Pancreas (tissue), 10 donors: ENCODE results near the gene HECTD1. TPM values are rescaled to one million over a fixed set of nuclear protein-coding genes. Genes with fewer than 3 reads are reported as not detected.
A peak's percentile ranks its signal among the peaks of the same experiment; 100 is the strongest.

ENCODE experiments used
- ATAC-seq, 4 donors: fragments of 200-7000 bp; cut with Tn5 transposase; one replicate each; pipeline versions ENCODE4 v1.8.0 to v1.9.1; 2020; ENCODE audit warnings: mild to moderate bottlenecking in 4 of 4, moderate library complexity in 4 of 4
- DNase-seq, 6 donors: peaks; one replicate each; pipeline ENCODE4 v3.0.0-alpha.2; 2020
- FAIRE-seq: peaks from 2 replicates; lab custom pipeline; 2012; peaks lifted over from hg19 to GRCh38; lab: Jason Lieb, UNC
- H3K27ac ChIP-seq, 4 donors: fragments of 200-600 bp; sonication (generic); 1 replicate in 3 of 4; 2 replicates in 1 of 4; pipeline versions ENCODE4 v1.5.0 to v1.8.0; 2020
- H3K27me3 ChIP-seq, 4 donors: fragments of 200-600 bp; one replicate each; pipeline ENCODE4 v1.8.0; 2021
- H3K36me3 ChIP-seq, 3 donors: fragments of 200-600 bp; sonication (generic) in 1 of 3; one replicate each; pipeline versions ENCODE4 v1.5.0 to v1.8.0; 2020 to 2021
- H3K4me1 ChIP-seq, 3 donors: fragments of 200-600 bp; one replicate each; pipeline ENCODE4 v1.8.0; 2021
- H3K4me3 ChIP-seq, 4 donors: fragments of 200-600 bp; sonication (generic) in 2 of 4; one replicate each; pipeline versions ENCODE4 v1.5.0 to v1.8.0; 2020 to 2021
- H3K9me3 ChIP-seq, 4 donors: fragments of 200-600 bp; one replicate each; pipeline ENCODE4 v1.8.0; 2021
- CTCF ChIP-seq, 4 donors: fragments of 200-600 bp; sonication (generic) in 3 of 4; IDR thresholded peaks; one replicate each; pipeline versions ENCODE4 v1.5.0 to v1.8.0; 2021; ENCODE audit warnings: antibody characterized with exemption in 4 of 4
- WGBS, 2 donors: extraction: QIAGEN DNeasy Blood & Tissue Kit; methylation state at CpG; one replicate each; pipeline ENCODE4 v1.1.7; 2013; 5-methylcytosine and 5-hydroxymethylcytosine counted together
- intact Hi-C, 3 donors: fragments of 100-400 bp; cut with DNase I; formaldehyde crosslinking; loops; one replicate each; pipeline versions ENCODE4 v1.11.1 to v1.14.2; 2022
- polyA plus RNA-seq, 2 donors: library from polyadenylated mRNA; stranded (reverse); fragments of 200-250 nt; gene quantifications; one replicate each; pipeline ENCODE4 v1.2.3, GENCODE V29; 2013
- total RNA-seq, 6 donors: library from RNA; stranded (reverse); fragmentation: NEBNext Ultra II Directional in 4 of 6; extraction: Animal tissue kit (Norgen Biotek cat#: 25700) in 4 of 6; gene quantifications; one replicate each; pipeline versions ENCODE4 v1.2.1 to v1.2.4, GENCODE V29; 2021 to 2023
- donor health status: healthy with polysubstance abuse.
- donor health status: DM: no; HTN: no; CAD: no; lungs with moderate emphysema.
- donor health status: DM: no; HTN: no; CAD: no.
- donor health status: control.
- donor health status: control.
- donor health status: Bipolar disorder and iron deficiency.
- donor health status: DM: yes; HTN: yes; CAD: no.
- donor health status: DM: no; HTN: no; CAD: no.
- donor health status: DM: no; HTN: no; CAD: no.
- donor health status: DM: yes; HTN: yes; CAD: no.

The HECTD1 gene
- total and polyA plus RNA-seq, 8 donors = 28.7 to 84.4 (median 68.0) TPM

- Histone ChIP-seq H3K4me3 (no peak overlapping the region), H3K27me3 (no peaks in the 10 kb centered on the region), H3K9me3 (no peaks in the 10 kb centered on the region), H3K27ac (no peak overlapping the region), H3K4me1 (no peaks in the 10 kb centered on the region), H3K36me3 (no peaks in the 10 kb centered on the region)
- TF ChIP-seq CTCF (IDR thresholded peaks at IDR 0.05) = no peak
- WGBS, 2 donors = 95 to 96% methylated on average over 9 of the region's 9 CpGs
- FAIRE-seq (no peak), DNase-seq (no peak), ATAC-seq (no peak)
- intact Hi-C loops = no loop called here
Observed at GRCh38 chr14:31253746-31254471, 46.3 kb upstream of the HECTD1 start.

- FAIRE-seq = no peak
- intact Hi-C loops = no loop called here
Observed at GRCh38 chr14:31252865-31253264, 45.3 kb upstream of the HECTD1 start.

GRCh38 chr14:31251028-31251958, 43.7 kb upstream of the HECTD1 start:
- FAIRE-seq (no peak), DNase-seq (no peak), ATAC-seq (no peak)

More at GRCh38 chr14:31252865-31253264, 45.3 kb upstream of the HECTD1 start:
- H3K9me3 ChIP-seq = no peaks in the 10 kb centered on the region
- no peaks in the 10 kb centered on the region for H3K4me1 ChIP-seq
- DNase-seq (no peak), ATAC-seq (peak in 1 of 4 donors; percentile 37)
- H3K36me3 ChIP-seq = no peaks in the 10 kb centered on the region
- no peak for TF ChIP-seq CTCF (IDR thresholded peaks at IDR 0.05)
- no peaks in the 10 kb centered on the region for H3K27me3 ChIP-seq
- 71 to 91% methylated on average over 1 of the region's 1 CpG for WGBS, 2 donors
- no peak overlapping the region for H3K4me3 ChIP-seq
- H3K27ac ChIP-seq = no peak overlapping the region

GRCh38 chr14:31244626-31245025, 37.0 kb upstream of the HECTD1 start:
- no peak overlapping the region for H3K27ac ChIP-seq
- ATAC-seq (no peak), FAIRE-seq (no peak), DNase-seq (no peak)
- no peak for TF ChIP-seq CTCF (IDR thresholded peaks at IDR 0.05)
- H3K4me1 ChIP-seq = no peaks in the 10 kb centered on the region
- no peaks in the 10 kb centered on the region for H3K9me3 ChIP-seq
- WGBS, 2 donors = 69 to 81% methylated on average over 3 of the region's 3 CpGs
- H3K36me3 ChIP-seq = no peaks in the 10 kb centered on the region
- intact Hi-C loops = no loop called here
- H3K27me3 ChIP-seq = no peaks in the 10 kb centered on the region
- no peak overlapping the region for H3K4me3 ChIP-seq

More at GRCh38 chr14:31251028-31251958, 43.7 kb upstream of the HECTD1 start:
- Histone ChIP-seq H3K4me1 (no peaks in the 10 kb centered on the region), H3K4me3 (no peak overlapping the region), H3K9me3 (no peaks in the 10 kb centered on the region), H3K27ac (no peak overlapping the region), H3K27me3 (no peaks in the 10 kb centered on the region), H3K36me3 (no peaks in the 10 kb centered on the region)
- intact Hi-C loops = no loop called here
- WGBS, 2 donors = 81 to 89% methylated on average over 7 to 10 of the region's 10 CpGs
- no peak for TF ChIP-seq CTCF (IDR thresholded peaks at IDR 0.05)
